Pancreas (tissue), 10 donors: ENCODE measurements around the gene RAB12. TPM values are rescaled to one million over a fixed set of nuclear protein-coding genes. Genes with fewer than 3 reads are reported as not detected.
A peak's percentile ranks its signal among the peaks of the same experiment; 100 is the strongest.

Experiments
- ATAC-seq, 4 donors: fragments of 200-7000 bp; cut with Tn5 transposase; one replicate each; pipeline versions ENCODE4 v1.8.0 to v1.9.1; 2020; ENCODE audit warnings: mild to moderate bottlenecking in 4 of 4, moderate library complexity in 4 of 4
- DNase-seq, 6 donors: peaks; one replicate each; pipeline ENCODE4 v3.0.0-alpha.2; 2020
- FAIRE-seq: peaks from 2 replicates; lab custom pipeline; 2012; peaks lifted over from hg19 to GRCh38; lab: Jason Lieb, UNC
- H3K27ac ChIP-seq, 4 donors: fragments of 200-600 bp; sonication (generic); 1 replicate in 3 of 4; 2 replicates in 1 of 4; pipeline versions ENCODE4 v1.5.0 to v1.8.0; 2020
- H3K27me3 ChIP-seq, 4 donors: fragments of 200-600 bp; one replicate each; pipeline ENCODE4 v1.8.0; 2021
- H3K36me3 ChIP-seq, 3 donors: fragments of 200-600 bp; sonication (generic) in 1 of 3; one replicate each; pipeline versions ENCODE4 v1.5.0 to v1.8.0; 2020 to 2021
- H3K4me1 ChIP-seq, 3 donors: fragments of 200-600 bp; one replicate each; pipeline ENCODE4 v1.8.0; 2021
- H3K4me3 ChIP-seq, 4 donors: fragments of 200-600 bp; sonication (generic) in 2 of 4; one replicate each; pipeline versions ENCODE4 v1.5.0 to v1.8.0; 2020 to 2021
- H3K9me3 ChIP-seq, 4 donors: fragments of 200-600 bp; one replicate each; pipeline ENCODE4 v1.8.0; 2021
- WGBS, 2 donors: extraction: QIAGEN DNeasy Blood & Tissue Kit; methylation state at CpG; one replicate each; pipeline ENCODE4 v1.1.7; 2013; 5-methylcytosine and 5-hydroxymethylcytosine counted together
- intact Hi-C, 3 donors: fragments of 100-400 bp; cut with DNase I; formaldehyde crosslinking; loops; one replicate each; pipeline versions ENCODE4 v1.11.1 to v1.14.2; 2022
- polyA plus RNA-seq, 2 donors: library from polyadenylated mRNA; stranded (reverse); fragments of 200-250 nt; gene quantifications; one replicate each; pipeline ENCODE4 v1.2.3, GENCODE V29; 2013
- total RNA-seq, 6 donors: library from RNA; stranded (reverse); fragmentation: NEBNext Ultra II Directional in 4 of 6; extraction: Animal tissue kit (Norgen Biotek cat#: 25700) in 4 of 6; gene quantifications; one replicate each; pipeline versions ENCODE4 v1.2.1 to v1.2.4, GENCODE V29; 2021 to 2023
- TF ChIP-seq, protein P1 (sequence below), 4 donors: fragments of 200-600 bp; sonication (generic) in 3 of 4; IDR thresholded peaks; one replicate each; pipeline versions ENCODE4 v1.5.0 to v1.8.0; 2021; ENCODE audit warnings: antibody characterized with exemption in 4 of 4
- donor health status: healthy with polysubstance abuse.
- donor health status: DM: no; HTN: no; CAD: no; lungs with moderate emphysema.
- donor health status: DM: no; HTN: no; CAD: no.
- donor health status: control.
- donor health status: control.
- donor health status: Bipolar disorder and iron deficiency.
- donor health status: DM: yes; HTN: yes; CAD: no.
- donor health status: DM: no; HTN: no; CAD: no.
- donor health status: DM: no; HTN: no; CAD: no.
- donor health status: DM: yes; HTN: yes; CAD: no.

RAB12 gene
- total and polyA plus RNA-seq, 8 donors = 7.1 to 23.2 (median 11.9) TPM

- DNase-seq (no peak), FAIRE-seq (no peak), ATAC-seq (peak in 1 of 4 donors; percentile 38)
- TF ChIP-seq, protein P1, sequence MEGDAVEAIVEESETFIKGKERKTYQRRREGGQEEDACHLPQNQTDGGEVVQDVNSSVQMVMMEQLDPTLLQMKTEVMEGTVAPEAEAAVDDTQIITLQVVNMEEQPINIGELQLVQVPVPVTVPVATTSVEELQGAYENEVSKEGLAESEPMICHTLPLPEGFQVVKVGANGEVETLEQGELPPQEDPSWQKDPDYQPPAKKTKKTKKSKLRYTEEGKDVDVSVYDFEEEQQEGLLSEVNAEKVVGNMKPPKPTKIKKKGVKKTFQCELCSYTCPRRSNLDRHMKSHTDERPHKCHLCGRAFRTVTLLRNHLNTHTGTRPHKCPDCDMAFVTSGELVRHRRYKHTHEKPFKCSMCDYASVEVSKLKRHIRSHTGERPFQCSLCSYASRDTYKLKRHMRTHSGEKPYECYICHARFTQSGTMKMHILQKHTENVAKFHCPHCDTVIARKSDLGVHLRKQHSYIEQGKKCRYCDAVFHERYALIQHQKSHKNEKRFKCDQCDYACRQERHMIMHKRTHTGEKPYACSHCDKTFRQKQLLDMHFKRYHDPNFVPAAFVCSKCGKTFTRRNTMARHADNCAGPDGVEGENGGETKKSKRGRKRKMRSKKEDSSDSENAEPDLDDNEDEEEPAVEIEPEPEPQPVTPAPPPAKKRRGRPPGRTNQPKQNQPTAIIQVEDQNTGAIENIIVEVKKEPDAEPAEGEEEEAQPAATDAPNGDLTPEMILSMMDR (IDR thresholded peaks at IDR 0.05) = no peak
- Histone ChIP-seq H3K4me3 (no peak overlapping the region), H3K36me3 (no peaks in the 10 kb centered on the region), H3K9me3 (no peaks in the 10 kb centered on the region), H3K4me1 (no peaks in the 10 kb centered on the region), H3K27me3 (no peaks in the 10 kb centered on the region), H3K27ac (no peak overlapping the region)
- WGBS, 2 donors = 84 to 85% methylated on average over 13 of the region's 13 CpGs
- intact Hi-C loops = no loop called here
These were observed 76.1 kb downstream of the RAB12 start for GRCh38 chr18:8685141-8685913.

DNA sequence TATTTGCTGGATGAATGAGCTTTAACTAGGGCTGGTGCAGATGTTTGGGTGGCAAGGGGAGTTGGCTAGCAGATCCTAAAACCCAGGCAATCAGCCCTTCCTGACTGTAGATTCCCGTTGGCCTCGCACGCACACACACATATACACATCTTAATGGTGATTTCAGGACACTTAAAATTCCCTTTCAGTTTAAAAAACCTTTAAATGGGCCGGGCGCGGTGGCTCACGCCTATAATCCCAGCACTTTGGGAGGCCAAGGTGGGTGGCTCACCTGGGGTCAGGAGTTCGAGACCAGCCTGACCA lies 76.6 kb downstream of the RAB12 start:
- TF ChIP-seq, protein P1 (IDR thresholded peaks at IDR 0.05) = no peak
- WGBS, 2 donors = 94 to 96% methylated on average over 8 of the region's 8 CpGs
- Histone ChIP-seq H3K4me1 (no peaks in the 10 kb centered on the region), H3K27me3 (no peaks in the 10 kb centered on the region), H3K4me3 (no peak overlapping the region), H3K9me3 (no peaks in the 10 kb centered on the region), H3K36me3 (no peaks in the 10 kb centered on the region), H3K27ac (no peak overlapping the region)
- DNase-seq (no peak), ATAC-seq (no peak), FAIRE-seq (no peak)
- intact Hi-C loops = no loop called here

- Histone ChIP-seq H3K4me3 (no peak overlapping the region), H3K27me3 (no peaks in the 10 kb centered on the region), H3K9me3 (no peaks in the 10 kb centered on the region), H3K4me1 (no peaks in the 10 kb centered on the region), H3K36me3 (no peaks in the 10 kb centered on the region), H3K27ac (no peak overlapping the region)
- TF ChIP-seq, protein P1 (IDR thresholded peaks at IDR 0.05) = no peak
- 48 to 58% methylated on average over 6 of the region's 6 CpGs for WGBS, 2 donors
- no peak for FAIRE-seq
- no peak for ATAC-seq
- intact Hi-C loops = no loop called here
- no peak for DNase-seq
These were observed 77.4 kb downstream of the RAB12 start for GRCh38 chr18:8686611-8687010.

- TF ChIP-seq, protein P1 (IDR thresholded peaks at IDR 0.05) = no peak
- H3K9me3 ChIP-seq = no peaks in the 10 kb centered on the region
- H3K27me3 ChIP-seq = no peaks in the 10 kb centered on the region
- DNase-seq (no peak), ATAC-seq (no peak), FAIRE-seq (no peak)
- no peak overlapping the region for H3K27ac ChIP-seq
- WGBS, 2 donors = 74 to 80% methylated on average over 8 of the region's 8 CpGs
- no peak overlapping the region for H3K4me3 ChIP-seq
- H3K36me3 ChIP-seq = no peaks in the 10 kb centered on the region
- intact Hi-C loops = no loop called here
- no peaks in the 10 kb centered on the region for H3K4me1 ChIP-seq
These were observed 79.1 kb downstream of the RAB12 start for GRCh38 chr18:8688216-8688800.

DNA sequence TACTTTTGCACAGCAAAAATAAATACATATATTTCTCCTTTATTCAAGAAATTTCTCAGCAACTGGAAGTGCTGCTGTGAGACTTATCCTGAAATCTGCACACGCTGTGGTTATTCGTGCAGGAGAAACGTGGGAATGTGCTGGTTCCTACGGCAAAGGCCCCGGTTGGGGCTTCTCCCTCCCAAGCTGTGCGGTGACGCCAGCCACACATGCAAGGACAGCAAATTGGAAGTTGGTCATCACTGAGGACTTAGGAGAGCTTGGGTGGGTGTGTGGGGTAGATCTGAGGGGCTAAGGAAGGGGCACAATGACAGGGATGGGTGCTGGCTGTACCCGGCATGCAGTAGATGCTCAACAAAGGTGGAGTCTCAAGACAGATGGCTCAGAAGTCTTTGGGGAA lies 79.6 kb downstream of the RAB12 start:
- intact Hi-C loops = no loop called here
- 91 to 93% methylated on average over 8 of the region's 8 CpGs for WGBS, 2 donors
- Histone ChIP-seq H3K4me1 (no peaks in the 10 kb centered on the region), H3K27me3 (no peaks in the 10 kb centered on the region), H3K4me3 (no peak overlapping the region), H3K27ac (no peak overlapping the region), H3K9me3 (no peaks in the 10 kb centered on the region), H3K36me3 (no peaks in the 10 kb centered on the region)
- FAIRE-seq (no peak), ATAC-seq (no peak), DNase-seq (no peak)
- TF ChIP-seq, protein P1 (IDR thresholded peaks at IDR 0.05) = no peak
